Mesenchymal stem cell (in vitro differentiated cells and primary cell): Measurements from ENCODE around the gene MKLN1.
A peak's percentile ranks its signal among the peaks of the same experiment; 100 is the strongest.

ENCODE experiments used
- DNase-seq: peaks from one replicate; pipeline ENCODE4 v3.0.0-alpha.2; 2013
- H2AFZ ChIP-seq: one replicate; pipeline ENCODE4 v1.6.1; 2013; ENCODE audit warnings: low read depth, mild to moderate bottlenecking, control low read depth, inconsistent platforms, low read length, moderate library complexity
- H2AK5ac ChIP-seq: 2 replicates; pipeline ENCODE4 v1.6.1; 2013; ENCODE audit warnings: low read length, moderate library complexity, mild to moderate bottlenecking, inconsistent platforms; ENCODE audit not compliant: severe bottlenecking
- H2BK120ac ChIP-seq: one replicate; pipeline ENCODE4 v1.6.1; 2013; ENCODE audit warnings: low read depth, mild to moderate bottlenecking, inconsistent platforms, low read length, moderate library complexity
- H2BK12ac ChIP-seq, 2 experiments: one replicate each; pipeline ENCODE4 v1.6.1; 2013; ENCODE audit warnings: inconsistent platforms in 2 of 2, low read length in 2 of 2, mild to moderate bottlenecking in 2 of 2, moderate library complexity in 2 of 2, control low read depth in 1 of 2
- H2BK15ac ChIP-seq: one replicate; pipeline ENCODE4 v1.6.1; 2013; ENCODE audit warnings: mild to moderate bottlenecking, low read depth, inconsistent platforms; ENCODE audit not compliant: poor library complexity, severe bottlenecking
- H2BK5ac ChIP-seq: 2 replicates; pipeline ENCODE4 v1.6.1; 2013; ENCODE audit warnings: low read depth, mild to moderate bottlenecking, low read length, control low read depth, inconsistent platforms; ENCODE audit not compliant: poor library complexity, severe bottlenecking
- H3K14ac ChIP-seq, 2 experiments: one replicate each; pipeline ENCODE4 v1.6.1; 2013; ENCODE audit warnings: inconsistent platforms in 2 of 2, low read length in 2 of 2, control low read depth in 1 of 2, mild to moderate bottlenecking in 1 of 2, moderate library complexity in 1 of 2
- H3K18ac ChIP-seq, 2 experiments: one replicate each; pipeline ENCODE4 v1.6.1; 2013; ENCODE audit warnings: inconsistent platforms in 2 of 2, low read length in 2 of 2, control low read depth in 1 of 2, low read depth in 1 of 2, mild to moderate bottlenecking in 1 of 2
- H3K23ac ChIP-seq, 2 experiments: one replicate each; pipeline ENCODE4 v1.6.1; 2013; ENCODE audit warnings: inconsistent platforms in 2 of 2, low read length in 2 of 2, mild to moderate bottlenecking in 2 of 2, moderate library complexity in 2 of 2, control low read depth in 1 of 2
- H3K27ac ChIP-seq: 2 replicates; pipeline ENCODE4 v1.5.1; 2013; ENCODE audit warnings: mild to moderate bottlenecking, moderate library complexity, low read length, control low read depth, inconsistent platforms; ENCODE audit not compliant: poor library complexity, severe bottlenecking
- H3K27me3 ChIP-seq, 2 experiments: 2 replicates each; pipeline versions ENCODE4 v1.6.1 to v1.7.0; 2013; ENCODE audit warnings: low read length in 2 of 2, mild to moderate bottlenecking in 2 of 2, moderate library complexity in 2 of 2, control low read depth in 1 of 2, inconsistent platforms in 1 of 2; ENCODE audit not compliant: control insufficient read depth in 1 of 2, insufficient read depth in 1 of 2
- H3K36me3 ChIP-seq, 2 experiments: 2 replicates each; pipeline versions ENCODE4 v1.6.1 to v1.7.0; 2013; ENCODE audit warnings: low read length in 2 of 2, control low read depth in 1 of 2, inconsistent platforms in 1 of 2, low read depth in 1 of 2, mild to moderate bottlenecking in 1 of 2; ENCODE audit not compliant: insufficient read depth in 2 of 2, control insufficient read depth in 1 of 2
- H3K4ac ChIP-seq, 2 experiments: one replicate each; pipeline ENCODE4 v1.6.1; 2013; ENCODE audit warnings: inconsistent platforms in 2 of 2, low read length in 2 of 2, mild to moderate bottlenecking in 2 of 2, moderate library complexity in 2 of 2, control low read depth in 1 of 2, low read depth in 1 of 2
- H3K4me1 ChIP-seq: 2 replicates; pipeline ENCODE4 v1.6.1; 2013; ENCODE audit warnings: low read depth, low read length, control low read depth; ENCODE audit not compliant: control insufficient read depth, insufficient read depth
- H3K4me2 ChIP-seq: 2 replicates; pipeline ENCODE4 v1.6.1; 2013; ENCODE audit warnings: low read length, mild to moderate bottlenecking, inconsistent platforms; ENCODE audit not compliant: poor library complexity, severe bottlenecking
- H3K4me3 ChIP-seq, 2 experiments: 2 replicates each; pipeline versions ENCODE4 v1.5.1 to v1.7.0; 2013; ENCODE audit warnings: low read length in 2 of 2, mild to moderate bottlenecking in 2 of 2, control low read depth in 1 of 2, low read depth in 1 of 2; ENCODE audit not compliant: insufficient read depth in 1 of 2
- H3K79me1 ChIP-seq: replicated peaks from 2 replicates; pipeline ENCODE4 v1.6.1; 2013; ENCODE audit warnings: mild to moderate bottlenecking, control low read depth, low read length, inconsistent platforms; ENCODE audit not compliant: poor library complexity, severe bottlenecking
- H3K9ac ChIP-seq: 2 replicates; pipeline ENCODE4 v1.7.0; 2013; ENCODE audit warnings: mild to moderate bottlenecking, low read length, moderate library complexity
- H3K9me3 ChIP-seq: 2 replicates; pipeline ENCODE4 v1.7.0; 2013; ENCODE audit warnings: mild to moderate bottlenecking, low read length; ENCODE audit not compliant: control insufficient read depth
- H4K8ac ChIP-seq: one replicate; pipeline ENCODE4 v1.6.1; 2013; ENCODE audit warnings: inconsistent platforms, mild to moderate bottlenecking, low read length, moderate library complexity
- H4K91ac ChIP-seq: one replicate; pipeline ENCODE4 v1.6.1; 2013; ENCODE audit warnings: mild to moderate bottlenecking, low read length, inconsistent platforms
- WGBS: methylation state at CpG from one replicate; pipeline ENCODE4 v1.1.7; 2013; ENCODE audit warnings: mixed read lengths; 5-methylcytosine and 5-hydroxymethylcytosine counted together

The MKLN1 gene

GRCh38 chr7:131327049-131327625 lies 539 bp upstream of the MKLN1 start:
- H4K8ac ChIP-seq = peak overlapping the region; percentile 4
- H2BK12ac ChIP-seq = peak overlapping the region in 1 of 2 experiments; percentile 15
- H2AFZ ChIP-seq = peak overlapping the region; percentile 91
- no peaks in the 10 kb centered on the region for H3K79me1 ChIP-seq
- no peaks in the 10 kb centered on the region for H3K27me3 ChIP-seq
- no peak overlapping the region for H2BK5ac ChIP-seq
- peak overlapping the region; percentile 69 for H3K27ac ChIP-seq
- H3K4ac ChIP-seq = peak overlapping the region in 1 of 2 experiments; percentile 65
- no peak overlapping the region for H3K23ac ChIP-seq
- no peaks in the 10 kb centered on the region for H3K9me3 ChIP-seq
- H3K4me2 ChIP-seq = peak overlapping the region; percentile 81
- peaks cover 0 to 13% of the 10 kb centered on the region in 2 experiments for H3K36me3 ChIP-seq
- no peak overlapping the region for H2AK5ac ChIP-seq
- WGBS = 2% methylated on average over 14 of the region's 14 CpGs
- no peak overlapping the region for H3K14ac ChIP-seq
- no peak overlapping the region for H2BK120ac ChIP-seq
- no peak overlapping the region for H4K91ac ChIP-seq
- H3K9ac ChIP-seq = peak overlapping the region; percentile 96
- peak; percentile 91 for DNase-seq
- H3K4me3 ChIP-seq = peak overlapping the region; percentile 96 to 99
- peak overlapping the region; percentile 79 to 90 for H3K18ac ChIP-seq
- no peak overlapping the region for H2BK15ac ChIP-seq
- peaks cover 4% of the 10 kb centered on the region for H3K4me1 ChIP-seq

GRCh38 chr7:131328377-131329175 lies 900 bp downstream of the MKLN1 start:
- H3K14ac ChIP-seq = peak overlapping the region in 1 of 2 experiments; percentile 96
- 0% methylated on average over 16 of the region's 20 CpGs for WGBS
- H3K9me3 ChIP-seq = no peaks in the 10 kb centered on the region

GRCh38 chr7:131329176-131329570 lies 1.5 kb downstream of the MKLN1 start:
- H2BK15ac ChIP-seq = no peak overlapping the region
- H3K14ac ChIP-seq = no peak overlapping the region
- no peak overlapping the region for H4K8ac ChIP-seq
- no peaks in the 10 kb centered on the region for H3K27me3 ChIP-seq
- H3K9ac ChIP-seq = peak overlapping the region; percentile 96
- H4K91ac ChIP-seq = no peak overlapping the region
- 90% methylated on average over 1 of the region's 1 CpG for WGBS
- H2AK5ac ChIP-seq = peak overlapping the region; percentile 42
- H3K79me1 ChIP-seq = no peaks in the 10 kb centered on the region
- H3K4ac ChIP-seq = no peak overlapping the region
- H3K18ac ChIP-seq = no peak overlapping the region
- no peak overlapping the region for H2BK120ac ChIP-seq
- no peak overlapping the region for H2AFZ ChIP-seq
- H3K4me2 ChIP-seq = peak overlapping the region; percentile 81
- H3K27ac ChIP-seq = no peak overlapping the region
- peaks cover 6 to 8% of the 10 kb centered on the region in 2 experiments for H3K36me3 ChIP-seq
- no peak overlapping the region for H3K23ac ChIP-seq
- peak; percentile 21 for DNase-seq
- no peak overlapping the region for H2BK12ac ChIP-seq
- peak overlapping the region in 1 of 2 experiments; percentile 99 for H3K4me3 ChIP-seq
- peaks cover 6% of the 10 kb centered on the region for H3K4me1 ChIP-seq
- peaks cover 2% of the 10 kb centered on the region for H3K9me3 ChIP-seq
- no peak overlapping the region for H2BK5ac ChIP-seq

More at GRCh38 chr7:131328377-131329175, 900 bp downstream of the MKLN1 start:
- no peak overlapping the region for H4K91ac ChIP-seq
- H2BK5ac ChIP-seq = peak overlapping the region; percentile 96
- H3K27me3 ChIP-seq = no peaks in the 10 kb centered on the region
- H3K36me3 ChIP-seq = peaks cover 6 to 10% of the 10 kb centered on the region in 2 experiments
- DNase-seq = peak; percentile 60
- H3K4ac ChIP-seq = peak overlapping the region in 1 of 2 experiments; percentile 93
- H4K8ac ChIP-seq = no peak overlapping the region
- H3K27ac ChIP-seq = peak overlapping the region; percentile 88
- peak overlapping the region in 1 of 2 experiments; percentile 99 for H3K18ac ChIP-seq
- H3K79me1 ChIP-seq = no peaks in the 10 kb centered on the region
- H2BK12ac ChIP-seq = no peak overlapping the region
- H3K4me3 ChIP-seq = peak overlapping the region; percentile 96 to 99
- peaks cover 6% of the 10 kb centered on the region for H3K4me1 ChIP-seq
- H2AFZ ChIP-seq = peak overlapping the region; percentile 79
- H2BK15ac ChIP-seq = peak overlapping the region; percentile 57
- peak overlapping the region; percentile 96 for H3K9ac ChIP-seq
- H3K23ac ChIP-seq = peak overlapping the region in 1 of 2 experiments; percentile 97
- no peak overlapping the region for H2AK5ac ChIP-seq
- peak overlapping the region; percentile 81 for H3K4me2 ChIP-seq
- H2BK120ac ChIP-seq = peak overlapping the region; percentile 80

- no peak overlapping the region for H2BK12ac ChIP-seq
- no peak overlapping the region for H2AFZ ChIP-seq
- peak overlapping the region; percentile 96 for H3K9ac ChIP-seq
- no peak overlapping the region for H3K18ac ChIP-seq
- H3K79me1 ChIP-seq = no peaks in the 10 kb centered on the region
- no peak overlapping the region for H2BK15ac ChIP-seq
- no peak overlapping the region for H3K14ac ChIP-seq
- peak overlapping the region in 1 of 2 experiments; percentile 99 for H3K4me3 ChIP-seq
- no peak overlapping the region for H4K91ac ChIP-seq
- H2BK5ac ChIP-seq = no peak overlapping the region
- no peak overlapping the region for H4K8ac ChIP-seq
- H3K4me1 ChIP-seq = peaks cover 6% of the 10 kb centered on the region
- H3K4me2 ChIP-seq = no peak overlapping the region
- DNase-seq = no peak
- WGBS = 87% methylated on average over 3 of the region's 4 CpGs
- H3K9me3 ChIP-seq = peaks cover 9% of the 10 kb centered on the region
- no peak overlapping the region for H3K27ac ChIP-seq
- no peak overlapping the region for H3K4ac ChIP-seq
- H2AK5ac ChIP-seq = no peak overlapping the region
- H3K23ac ChIP-seq = no peak overlapping the region
- H2BK120ac ChIP-seq = no peak overlapping the region
- no peaks in the 10 kb centered on the region for H3K27me3 ChIP-seq
- peaks cover 6 to 10% of the 10 kb centered on the region in 2 experiments for H3K36me3 ChIP-seq
Measured at GRCh38 chr7:131330299-131330698, 2.6 kb downstream of the MKLN1 start.
